ENCODE data around the gene PIAS1.

PIAS1 gene

GRCh38 chr15:68023307-68024101 is 30.6 kb upstream of the PIAS1 start:
- Histone ChIP-seq H3K27ac (ENCODE audit: low read length) (no peak overlapping the region), H3K27me3 (ENCODE audit: insufficient read depth, low read length) (no peaks in the 10 kb centered on the region), H3K4me3 (ENCODE audit: low read length) (no peak overlapping the region), H3K9me3 (ENCODE audit: insufficient read depth, low read depth, low read length) (no peaks in the 10 kb centered on the region), H3K36me3 (ENCODE audit: insufficient read depth, low read depth, low read length) (no peaks in the 10 kb centered on the region), H3K9ac (ENCODE audit: low read depth, low read length) (no peak overlapping the region), H3K4me1 (ENCODE audit: insufficient read depth, low read length) (no peaks in the 10 kb centered on the region)

- Histone ChIP-seq H3K9me3 (ENCODE audit: insufficient read depth, low read depth, low read length) (0 out of 2 replicates have a peak, but pooled peaks cover 2% of the 10 kb centered on the region), H3K27ac (ENCODE audit: low read length) (no peak overlapping the region), H3K36me3 (ENCODE audit: insufficient read depth, low read depth, low read length) (no peaks in the 10 kb centered on the region), H3K4me1 (ENCODE audit: insufficient read depth, low read length) (no peaks in the 10 kb centered on the region), H3K9ac (ENCODE audit: low read depth, low read length) (no peak overlapping the region), H3K27me3 (ENCODE audit: insufficient read depth, low read length) (no peaks in the 10 kb centered on the region), H3K4me3 (ENCODE audit: low read length) (no peak overlapping the region)
Measured at GRCh38 chr15:68025835-68026424, 28.2 kb upstream of the PIAS1 start.

- Histone ChIP-seq H3K27me3 (ENCODE audit: insufficient read depth, low read length) (no peaks in the 10 kb centered on the region), H3K9me3 (ENCODE audit: insufficient read depth, low read depth, low read length) (peaks cover 4% of the 10 kb centered on the region; the same call in 1 of the 2 replicates), H3K36me3 (ENCODE audit: insufficient read depth, low read depth, low read length) (no peaks in the 10 kb centered on the region), H3K4me3 (ENCODE audit: low read length) (no peak overlapping the region), H3K9ac (ENCODE audit: low read depth, low read length) (no peak overlapping the region), H3K4me1 (ENCODE audit: insufficient read depth, low read length) (no peaks in the 10 kb centered on the region), H3K27ac (ENCODE audit: low read length) (no peak overlapping the region)
Measured at GRCh38 chr15:68027388-68027787, 26.7 kb upstream of the PIAS1 start.

- Histone ChIP-seq H3K4me3 (ENCODE audit: low read length) (no peak overlapping the region), H3K27ac (ENCODE audit: low read length) (no peak overlapping the region), H3K9me3 (ENCODE audit: insufficient read depth, low read depth, low read length) (peaks cover 4% of the 10 kb centered on the region; the same call in 1 of the 2 replicates), H3K4me1 (ENCODE audit: insufficient read depth, low read length) (no peaks in the 10 kb centered on the region), H3K9ac (ENCODE audit: low read depth, low read length) (no peak overlapping the region), H3K36me3 (ENCODE audit: insufficient read depth, low read depth, low read length) (no peaks in the 10 kb centered on the region), H3K27me3 (ENCODE audit: insufficient read depth, low read length) (no peaks in the 10 kb centered on the region)
Measured at GRCh38 chr15:68028137-68028887, 25.8 kb upstream of the PIAS1 start.

- H3K27ac ChIP-seq (ENCODE audit: low read length), result no peak overlapping the region
Measured at GRCh38 chr15:68028888-68029207, 25.3 kb upstream of the PIAS1 start.

GRCh38 chr15:68029959-68030358 is 24.2 kb upstream of the PIAS1 start:
- no peak overlapping the region for H3K27ac ChIP-seq (ENCODE audit: low read length)
- H3K9ac ChIP-seq (ENCODE audit: low read depth, low read length), result no peak overlapping the region
- no peaks in the 10 kb centered on the region for H3K36me3 ChIP-seq (ENCODE audit: insufficient read depth, low read depth, low read length)
- no peak overlapping the region for H3K4me3 ChIP-seq (ENCODE audit: low read length)
- H3K27me3 ChIP-seq (ENCODE audit: insufficient read depth, low read length), result no peaks in the 10 kb centered on the region
- no peaks in the 10 kb centered on the region for H3K4me1 ChIP-seq (ENCODE audit: insufficient read depth, low read length)
- peaks cover 4% of the 10 kb centered on the region; the same call in 1 of the 2 replicates for H3K9me3 ChIP-seq (ENCODE audit: insufficient read depth, low read depth, low read length)

More at GRCh38 chr15:68028888-68029207, 25.3 kb upstream of the PIAS1 start:
- Histone ChIP-seq H3K27me3 (ENCODE audit: insufficient read depth, low read length) (no peaks in the 10 kb centered on the region), H3K4me1 (ENCODE audit: insufficient read depth, low read length) (no peaks in the 10 kb centered on the region), H3K4me3 (ENCODE audit: low read length) (no peak overlapping the region), H3K36me3 (ENCODE audit: insufficient read depth, low read depth, low read length) (no peaks in the 10 kb centered on the region), H3K9ac (ENCODE audit: low read depth, low read length) (no peak overlapping the region), H3K9me3 (ENCODE audit: insufficient read depth, low read depth, low read length) (peaks cover 4% of the 10 kb centered on the region; the same call in 1 of the 2 replicates)

GRCh38 chr15:68031404-68031803 is 22.7 kb upstream of the PIAS1 start:
- peaks cover 4% of the 10 kb centered on the region; the same call in 1 of the 2 replicates for H3K9me3 ChIP-seq (ENCODE audit: insufficient read depth, low read depth, low read length)
- no peak overlapping the region for H3K27ac ChIP-seq (ENCODE audit: low read length)
- H3K4me1 ChIP-seq (ENCODE audit: insufficient read depth, low read length), result no peaks in the 10 kb centered on the region
- H3K4me3 ChIP-seq (ENCODE audit: low read length), result no peak overlapping the region
- no peaks in the 10 kb centered on the region for H3K27me3 ChIP-seq (ENCODE audit: insufficient read depth, low read length)
- H3K9ac ChIP-seq (ENCODE audit: low read depth, low read length), result no peak overlapping the region
- no peaks in the 10 kb centered on the region for H3K36me3 ChIP-seq (ENCODE audit: insufficient read depth, low read depth, low read length)

- no peaks in the 10 kb centered on the region for H3K36me3 ChIP-seq (ENCODE audit: insufficient read depth, low read depth, low read length)
- H3K4me1 ChIP-seq (ENCODE audit: insufficient read depth, low read length), result no peaks in the 10 kb centered on the region
- no peaks in the 10 kb centered on the region for H3K27me3 ChIP-seq (ENCODE audit: insufficient read depth, low read length)
- H3K4me3 ChIP-seq (ENCODE audit: low read length), result no peak overlapping the region
- H3K27ac ChIP-seq (ENCODE audit: low read length), result no peak overlapping the region
- H3K9ac ChIP-seq (ENCODE audit: low read depth, low read length), result no peak overlapping the region
- peaks cover 4% of the 10 kb centered on the region; the same call in 1 of the 2 replicates for H3K9me3 ChIP-seq (ENCODE audit: insufficient read depth, low read depth, low read length)
Measured at GRCh38 chr15:68032672-68033071, 21.4 kb upstream of the PIAS1 start.

- H3K4me3 ChIP-seq (ENCODE audit: low read length), result no peak overlapping the region
Measured at GRCh38 chr15:68034081-68034480, 20.0 kb upstream of the PIAS1 start.

GRCh38 chr15:68034719-68035293 is 19.3 kb upstream of the PIAS1 start:
- Histone ChIP-seq H3K36me3 (ENCODE audit: insufficient read depth, low read depth, low read length) (no peaks in the 10 kb centered on the region), H3K27ac (ENCODE audit: low read length) (no peak overlapping the region), H3K9me3 (ENCODE audit: insufficient read depth, low read depth, low read length) (peaks cover 4% of the 10 kb centered on the region; the same call in 1 of the 2 replicates), H3K9ac (ENCODE audit: low read depth, low read length) (no peak overlapping the region), H3K4me1 (ENCODE audit: insufficient read depth, low read length) (no peaks in the 10 kb centered on the region), H3K27me3 (ENCODE audit: insufficient read depth, low read length) (no peaks in the 10 kb centered on the region), H3K4me3 (ENCODE audit: low read length) (no peak overlapping the region)

More at GRCh38 chr15:68034081-68034480, 20.0 kb upstream of the PIAS1 start:
- Histone ChIP-seq H3K27ac (ENCODE audit: low read length) (no peak overlapping the region), H3K36me3 (ENCODE audit: insufficient read depth, low read depth, low read length) (no peaks in the 10 kb centered on the region), H3K9ac (ENCODE audit: low read depth, low read length) (no peak overlapping the region), H3K9me3 (ENCODE audit: insufficient read depth, low read depth, low read length) (peaks cover 4% of the 10 kb centered on the region; the same call in 1 of the 2 replicates), H3K4me1 (ENCODE audit: insufficient read depth, low read length) (no peaks in the 10 kb centered on the region), H3K27me3 (ENCODE audit: insufficient read depth, low read length) (no peaks in the 10 kb centered on the region)

GRCh38 chr15:68038246-68038645 is 15.9 kb upstream of the PIAS1 start:
- H3K36me3 ChIP-seq (ENCODE audit: insufficient read depth, low read depth, low read length), result no peaks in the 10 kb centered on the region
- H3K27ac ChIP-seq (ENCODE audit: low read length), result no peak overlapping the region
- H3K27me3 ChIP-seq (ENCODE audit: insufficient read depth, low read length), result no peaks in the 10 kb centered on the region
- H3K9ac ChIP-seq (ENCODE audit: low read depth, low read length), result no peak overlapping the region
- no peak overlapping the region for H3K4me3 ChIP-seq (ENCODE audit: low read length)
- no peaks in the 10 kb centered on the region for H3K4me1 ChIP-seq (ENCODE audit: insufficient read depth, low read length)
- H3K9me3 ChIP-seq (ENCODE audit: insufficient read depth, low read depth, low read length), result no peaks in the 10 kb centered on the region
